ENCODE measurements around the gene KREMEN2.
"Not testable (repeated sequence)": the region's sequence is repeated elsewhere in the genome, so short reads cannot be mapped to it uniquely, and the experiment has no call there.

KREMEN2 gene

GRCh38 chr16:2943716-2944115 lies 20.4 kb upstream of the KREMEN2 start:
- not testable (repeated sequence) for DNase-seq

- no peak for DNase-seq
Observed at GRCh38 chr16:2946649-2947048, 17.4 kb upstream of the KREMEN2 start.

- DNase-seq, result no peak
Observed at GRCh38 chr16:2948807-2949704, 15.0 kb upstream of the KREMEN2 start.

- DNase-seq, result no peak
Observed at GRCh38 chr16:2949705-2950352, 14.2 kb upstream of the KREMEN2 start.

GRCh38 chr16:2950353-2950724 lies 13.7 kb upstream of the KREMEN2 start:
- DNase-seq, result no peak

GRCh38 chr16:2950773-2951172 lies 13.3 kb upstream of the KREMEN2 start:
- DNase-seq, result no peak

- DNase-seq, result no peak
Observed at GRCh38 chr16:2952679-2953078, 11.4 kb upstream of the KREMEN2 start.

- DNase-seq, result no peak
Observed at GRCh38 chr16:2953706-2954627, 10.1 kb upstream of the KREMEN2 start.

- DNase-seq, result no peak
Observed at GRCh38 chr16:2954656-2955381, 9.3 kb upstream of the KREMEN2 start.

GRCh38 chr16:2955438-2955778 lies 8.7 kb upstream of the KREMEN2 start:
- DNase-seq, result no peak

GRCh38 chr16:2955779-2956578 lies 8.1 kb upstream of the KREMEN2 start:
- DNase-seq, result no peak

GRCh38 chr16:2956579-2956956 lies 7.5 kb upstream of the KREMEN2 start:
- no peak for DNase-seq

- no peak for DNase-seq
Observed at GRCh38 chr16:2959206-2959605, 4.9 kb upstream of the KREMEN2 start.

- DNase-seq, result no peak
Observed at GRCh38 chr16:2960183-2961010, 3.7 kb upstream of the KREMEN2 start.

GRCh38 chr16:2962334-2963073 lies 1.6 kb upstream of the KREMEN2 start:
- no peak for DNase-seq

- DNase-seq, result no peak
Observed at GRCh38 chr16:2963074-2963722, 877 bp upstream of the KREMEN2 start.

GRCh38 chr16:2964475-2965336 lies 631 bp downstream of the KREMEN2 start:
- DNase-seq, result peak; percentile 84

- no peak for DNase-seq
Observed at GRCh38 chr16:2966043-2966807, 2.1 kb downstream of the KREMEN2 start.
